Brain microvascular endothelial cell (primary cell): ENCODE results near the gene CCDC38.

ENCODE experiments used
- DNase-seq: peaks from one replicate; pipeline ENCODE4 v3.0.0-alpha.2; 2020
- H3K27ac ChIP-seq: fragments of 250-450 bp; sonication (Bioruptor Pico); 2 replicates; pipeline ENCODE4 v1.5.1; 2020; ENCODE audit warnings: mild to moderate bottlenecking, moderate library complexity
- H3K27me3 ChIP-seq: fragments of 250-450 bp; sonication (Bioruptor Pico); replicated peaks from 2 replicates; pipeline ENCODE4 v1.5.1; 2020; ENCODE audit warnings: mild to moderate bottlenecking
- H3K36me3 ChIP-seq: fragments of 250-450 bp; sonication (Bioruptor Pico); replicated peaks from 2 replicates; pipeline ENCODE4 v1.5.1; 2020; ENCODE audit warnings: mild to moderate bottlenecking
- H3K4me3 ChIP-seq: 2 replicates; pipeline ENCODE4 v1.5.1; 2011; ENCODE audit warnings: low read depth, mild to moderate bottlenecking, control low read depth, low read length, moderate library complexity
- in situ Hi-C: cut with HindIII; loops from 2 replicates; pipeline ENCODE4 v1.10.0; 2017; ENCODE audit warnings: low sequenced_read_pairs, low pct_ligation_motif_present
- TF ChIP-seq, protein P1 (sequence below): IDR thresholded peaks from 2 replicates; pipeline ENCODE4 v1.5.1; 2011; ENCODE audit warnings: low read depth, mild to moderate bottlenecking, moderate library complexity, low read length, control low read depth, inconsistent platforms; ENCODE audit errors: missing control alignments

Gene CCDC38

DNA sequence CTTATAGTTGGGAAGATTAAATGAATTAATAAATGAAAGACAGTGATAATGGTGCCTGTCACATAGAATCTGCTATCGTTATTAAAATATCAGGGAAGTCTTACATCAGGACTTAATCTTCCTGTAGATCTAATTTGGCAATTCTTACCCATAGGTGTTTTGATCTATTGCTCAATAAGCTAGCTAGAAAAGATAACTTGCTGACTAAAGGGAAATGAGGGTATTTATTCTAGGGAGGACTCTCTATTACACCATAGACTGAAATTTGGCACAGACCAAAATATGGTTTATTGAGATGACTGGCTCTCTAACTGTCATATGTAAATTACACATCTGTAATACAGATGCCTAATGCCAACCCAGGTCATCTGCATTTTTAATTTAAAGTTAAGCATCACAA, 42.3 kb upstream of the CCDC38 start:
- Histone ChIP-seq H3K36me3 (no peaks in the 10 kb centered on the region), H3K27ac (no peak overlapping the region), H3K27me3 (peaks cover 2% of the 10 kb centered on the region), H3K4me3 (no peak overlapping the region)
- in situ Hi-C loops: no loop called here
- no peak for DNase-seq
- TF ChIP-seq, protein P1, sequence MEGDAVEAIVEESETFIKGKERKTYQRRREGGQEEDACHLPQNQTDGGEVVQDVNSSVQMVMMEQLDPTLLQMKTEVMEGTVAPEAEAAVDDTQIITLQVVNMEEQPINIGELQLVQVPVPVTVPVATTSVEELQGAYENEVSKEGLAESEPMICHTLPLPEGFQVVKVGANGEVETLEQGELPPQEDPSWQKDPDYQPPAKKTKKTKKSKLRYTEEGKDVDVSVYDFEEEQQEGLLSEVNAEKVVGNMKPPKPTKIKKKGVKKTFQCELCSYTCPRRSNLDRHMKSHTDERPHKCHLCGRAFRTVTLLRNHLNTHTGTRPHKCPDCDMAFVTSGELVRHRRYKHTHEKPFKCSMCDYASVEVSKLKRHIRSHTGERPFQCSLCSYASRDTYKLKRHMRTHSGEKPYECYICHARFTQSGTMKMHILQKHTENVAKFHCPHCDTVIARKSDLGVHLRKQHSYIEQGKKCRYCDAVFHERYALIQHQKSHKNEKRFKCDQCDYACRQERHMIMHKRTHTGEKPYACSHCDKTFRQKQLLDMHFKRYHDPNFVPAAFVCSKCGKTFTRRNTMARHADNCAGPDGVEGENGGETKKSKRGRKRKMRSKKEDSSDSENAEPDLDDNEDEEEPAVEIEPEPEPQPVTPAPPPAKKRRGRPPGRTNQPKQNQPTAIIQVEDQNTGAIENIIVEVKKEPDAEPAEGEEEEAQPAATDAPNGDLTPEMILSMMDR: no peak

DNA sequence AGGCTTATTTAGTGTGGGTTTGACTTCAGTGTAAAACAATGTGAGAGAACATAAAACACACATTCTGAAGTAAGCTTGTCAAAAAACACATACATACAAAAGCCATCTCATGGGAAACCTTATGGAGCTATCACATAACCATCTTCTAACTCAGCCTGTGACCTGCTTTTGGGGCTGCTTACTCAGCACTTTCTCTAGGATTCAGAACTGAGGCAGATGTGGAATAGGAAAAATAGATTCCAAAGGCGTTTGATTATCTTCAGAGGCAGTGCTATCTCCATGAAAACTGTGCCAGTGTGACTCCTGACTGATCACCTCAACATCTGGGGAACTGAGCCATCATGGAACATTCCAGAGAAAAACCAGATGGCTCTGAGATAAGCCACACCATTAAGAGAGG, 40.2 kb upstream of the CCDC38 start:
- no peak overlapping the region for H3K4me3 ChIP-seq
- no peak overlapping the region for H3K27ac ChIP-seq
- DNase-seq: no peak
- TF ChIP-seq, protein P1: no peak
- no peaks in the 10 kb centered on the region for H3K36me3 ChIP-seq
- in situ Hi-C loops: no loop called here
- H3K27me3 ChIP-seq: no peaks in the 10 kb centered on the region

DNA sequence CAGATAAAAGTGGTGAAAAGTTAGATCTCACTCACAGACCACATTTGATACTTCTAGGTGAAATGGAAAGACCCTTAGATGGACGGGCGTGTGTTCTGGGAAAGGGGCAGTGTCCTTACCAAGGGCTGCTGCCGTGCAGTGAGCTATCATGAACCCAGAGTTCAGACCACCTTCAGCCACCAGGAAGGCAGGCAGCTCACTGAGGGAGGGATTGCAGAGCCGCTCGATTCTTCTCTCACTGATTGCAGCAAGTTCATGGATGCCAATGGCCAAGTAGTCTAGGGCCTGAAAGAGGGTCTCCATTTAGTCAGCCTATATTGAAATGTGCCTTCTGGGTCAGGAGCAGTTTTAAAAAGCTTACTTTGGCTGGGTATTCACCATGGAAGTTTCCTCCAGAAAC, 38.0 kb upstream of the CCDC38 start:
- H3K27me3 ChIP-seq: no peaks in the 10 kb centered on the region
- H3K36me3 ChIP-seq: no peaks in the 10 kb centered on the region
- H3K27ac ChIP-seq: no peak overlapping the region
- TF ChIP-seq, protein P1: no peak
- no peak for DNase-seq
- in situ Hi-C loops: no loop called here
- H3K4me3 ChIP-seq: no peak overlapping the region

DNA sequence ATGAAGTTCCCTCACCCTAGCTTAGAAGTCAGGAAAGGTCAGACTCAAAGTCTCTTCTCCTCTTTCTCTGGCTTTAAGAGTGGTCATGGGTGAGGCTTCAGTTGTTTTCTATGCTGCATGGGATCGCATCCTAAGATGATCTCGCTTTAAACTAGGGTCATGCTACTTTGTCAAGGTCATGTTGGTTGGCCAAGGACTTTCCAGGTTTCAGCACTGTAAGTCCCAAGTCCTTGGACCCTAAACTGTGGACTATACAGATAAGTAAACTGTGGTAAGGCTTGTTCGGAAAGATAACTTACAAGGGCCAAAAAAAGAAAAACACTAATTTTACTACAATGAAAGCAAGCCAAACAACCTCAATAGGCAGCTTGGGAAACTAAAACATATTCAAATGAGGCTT, 36.4 kb upstream of the CCDC38 start:
- no peak for DNase-seq
- Histone ChIP-seq H3K27me3 (no peaks in the 10 kb centered on the region), H3K36me3 (no peaks in the 10 kb centered on the region), H3K27ac (no peak overlapping the region), H3K4me3 (no peak overlapping the region)
- TF ChIP-seq, protein P1: no peak
- in situ Hi-C loops: no loop called here

DNA sequence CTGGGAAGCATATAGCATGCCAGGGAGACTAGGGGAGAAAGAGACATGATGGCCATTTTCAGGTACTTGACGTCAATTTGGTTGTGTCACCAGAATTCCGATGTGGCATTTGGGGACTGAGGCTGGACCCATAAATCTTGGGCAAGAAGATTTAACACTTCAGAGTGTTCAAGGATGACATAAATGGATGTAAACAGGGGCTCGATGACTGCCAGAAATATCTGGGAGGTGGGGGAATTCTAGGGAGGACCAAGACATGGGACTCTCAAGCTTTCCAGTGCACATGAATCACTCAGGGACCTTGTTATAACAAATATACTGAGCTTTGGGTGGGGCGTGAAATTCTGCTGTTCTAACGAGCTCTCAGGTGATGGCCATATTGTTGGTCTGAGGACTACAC, 35.9 kb upstream of the CCDC38 start:
- Histone ChIP-seq H3K4me3 (no peak overlapping the region), H3K36me3 (no peaks in the 10 kb centered on the region), H3K27me3 (no peaks in the 10 kb centered on the region), H3K27ac (no peak overlapping the region)
- DNase-seq: no peak
- in situ Hi-C loops: no loop called here
- TF ChIP-seq, protein P1: no peak

DNA sequence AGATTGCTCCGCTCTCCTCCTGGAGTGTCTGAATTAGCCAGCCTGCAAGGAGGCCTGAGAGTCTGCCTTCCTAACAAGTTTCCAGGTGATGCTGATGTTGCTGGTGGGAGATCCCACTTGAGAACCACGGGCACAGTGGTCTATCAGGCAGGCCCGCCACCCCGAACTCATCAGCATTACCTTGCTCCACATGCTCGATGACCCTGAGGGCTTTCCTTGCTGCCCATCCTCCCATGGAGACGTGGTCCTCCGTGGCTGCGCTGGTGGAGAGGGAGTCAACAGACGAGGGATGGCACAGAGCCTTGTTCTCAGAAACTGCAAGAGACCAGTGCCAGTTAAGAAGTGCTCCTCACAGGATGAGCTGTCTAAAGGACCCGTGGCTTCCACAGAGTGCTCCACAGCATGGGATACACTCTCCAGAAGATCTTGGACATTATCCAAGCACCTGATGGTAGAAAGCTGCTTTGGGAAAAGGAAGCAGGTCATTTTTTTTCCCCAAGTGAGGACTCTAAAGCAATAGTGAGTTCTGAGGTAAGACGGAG, 35.4 kb upstream of the CCDC38 start:
- Histone ChIP-seq H3K4me3 (no peak overlapping the region), H3K27ac (no peak overlapping the region), H3K36me3 (no peaks in the 10 kb centered on the region), H3K27me3 (no peaks in the 10 kb centered on the region)
- in situ Hi-C loops: no loop called here
- no peak for DNase-seq
- TF ChIP-seq, protein P1: no peak
